Ishikawa (cell line): ENCODE results near the gene RELB.

ENCODE experiments used
- CEBPB ChIP-seq: IDR thresholded peaks from 2 replicates; pipeline ENCODE4 v1.6.1; 2012
- CREB1 ChIP-seq: IDR thresholded peaks from 2 replicates; pipeline ENCODE4 v1.6.1; 2012; ENCODE audit warnings: low read depth
- EP300 ChIP-seq: IDR thresholded peaks from 2 replicates; pipeline ENCODE4 v1.6.1; 2012; ENCODE audit warnings: borderline replicate concordance
- FOXM1 ChIP-seq: IDR thresholded peaks from 2 replicates; pipeline ENCODE4 v1.6.1; 2012; ENCODE audit warnings: low read depth, borderline replicate concordance
- MAX ChIP-seq: IDR thresholded peaks from 2 replicates; pipeline ENCODE4 v1.6.1; 2012
- NFIC ChIP-seq: IDR thresholded peaks from 2 replicates; pipeline ENCODE4 v1.6.1; 2012
- YY1 ChIP-seq: IDR thresholded peaks from 2 replicates; pipeline ENCODE4 v1.6.1; 2012; ENCODE audit warnings: low read depth
- ZBTB7A ChIP-seq: IDR thresholded peaks from 2 replicates; pipeline ENCODE4 v1.6.1; 2012; ENCODE audit warnings: low read depth

- TF ChIP-seq CEBPB: no peak
- no peak for TF ChIP-seq YY1
- no peak for TF ChIP-seq CREB1
- TF ChIP-seq MAX: no peak
- TF ChIP-seq ZBTB7A: no peak
- no peak for TF ChIP-seq FOXM1
- no peak for TF ChIP-seq NFIC
- no peak for TF ChIP-seq EP300
Measured at GRCh38 chr19:44985445-44985844, 15.8 kb upstream of the RELB start.
